ENCODE results near the gene FAM240B. TPM values are rescaled to one million over a fixed set of nuclear protein-coding genes. Genes with fewer than 3 reads are reported as not detected.

Gene FAM240B
- total and polyA plus RNA-seq, 2 of the 8 experiments (the other 6 are each of a cell fraction or from before 2014, with no cell fraction given): not detected

GRCh38 chr9:38651400-38652042 lies 68.4 kb downstream of the FAM240B start:
- WGBS, 2 experiments (ENCODE audit: extremely low coverage in 1 of 2, insufficient coverage in 1 of 2, insufficient read length in 1 of 2, insufficient replicate concordance in 2 of 2, low coverage in 1 of 2, low lambda C conversion rate in 2 of 2, missing lambda C conversion rate in 1 of 2): 91% methylated on average over 8 of the region's 8 CpGs; no CpG with 5 or more reads in 1 of the 2 experiments
- Histone ChIP-seq H3K9me3 (ENCODE audit: insufficient read depth in 2 of 2, low read depth in 1 of 2, low read length in 1 of 2) (no peaks in the 10 kb centered on the region), H2BK20ac (ENCODE audit: low read length) (no peak overlapping the region), H4K91ac (replicated peaks; ENCODE audit: insufficient read length, low read length) (no peak overlapping the region), H2AK5ac (ENCODE audit: low read depth, low read length) (no peak overlapping the region), H3K4me1 (replicated peaks in 1 of 4; ENCODE audit: control insufficient read depth in 3 of 4, insufficient read depth in 4 of 4, low read length in 3 of 4) (no peaks in the 10 kb centered on the region), H3K23me2 (ENCODE audit: low read depth, low read length) (no peaks in the 10 kb centered on the region), H2BK120ac (replicated peaks; ENCODE audit: low read depth, low read length) (no peak overlapping the region), H3K4me2 (ENCODE audit: insufficient read depth in 1 of 2, low read depth in 2 of 2, low read length in 2 of 2) (no peak overlapping the region), H3K56ac (replicated peaks; ENCODE audit: insufficient read length, low read depth, low read length) (no peak overlapping the region), H3K79me1 (ENCODE audit: low read depth, low read length) (no peaks in the 10 kb centered on the region), H4K5ac (ENCODE audit: insufficient read length, low read depth, low read length) (no peak overlapping the region), H4K20me1 (replicated peaks in 1 of 2; ENCODE audit: control insufficient read depth in 1 of 2, insufficient read depth in 2 of 2, low read length in 2 of 2) (no peaks in the 10 kb centered on the region), H4K8ac (ENCODE audit: extremely low read depth, insufficient read depth, low read length) (no peak overlapping the region), H3K18ac (ENCODE audit: extremely low read depth, low read length) (no peak overlapping the region), H3K4me3 (ENCODE audit: extremely low read depth in 1 of 4, insufficient read depth in 2 of 4, low read depth in 3 of 4, low read length in 4 of 4) (no peak overlapping the region), H2BK5ac (ENCODE audit: low read depth, low read length) (no peak overlapping the region), H3K36me3 (ENCODE audit: control insufficient read depth in 2 of 4, insufficient read depth in 4 of 4, low read length in 3 of 4) (no peaks in the 10 kb centered on the region), H2BK12ac (ENCODE audit: low read depth, low read length) (no peak overlapping the region), H2BK15ac (ENCODE audit: low read length) (no peak overlapping the region), H3K14ac (ENCODE audit: insufficient read length) (no peak overlapping the region), H2AFZ (ENCODE audit: low read length) (no peak overlapping the region), H3K9ac (replicated peaks in 1 of 4; ENCODE audit: extremely low read depth in 1 of 4, low read depth in 3 of 4, low read length in 3 of 4) (no peak overlapping the region), H3K79me2 (ENCODE audit: control insufficient read depth in 1 of 2, insufficient read depth in 2 of 2, low read length in 2 of 2) (no peaks in the 10 kb centered on the region), H3K4ac (replicated peaks; ENCODE audit: insufficient read length, low read depth, low read length) (no peak overlapping the region), H3K23ac (ENCODE audit: insufficient read length) (no peak overlapping the region), H3K27me3 (replicated peaks in 1 of 4; ENCODE audit: control insufficient read depth in 3 of 4, extremely low read depth in 1 of 4, insufficient read depth in 3 of 4, low read length in 3 of 4) (no peaks in the 10 kb centered on the region), H3K27ac (ENCODE audit: low read depth, low read length) (no peak overlapping the region)
- POLR2A ChIA-PET (ENCODE audit: partially characterized antibody): no interaction called here
- CTCF ChIA-PET (ENCODE audit: partially characterized antibody): no interaction called here
- no peak for TF ChIP-seq SIX5 (IDR thresholded peaks at IDR 0.05; ENCODE audit: low read depth, low read length)
- TF ChIP-seq PHF8 (conservative IDR thresholded peaks at IDR 0.05; ENCODE audit: low read depth, low read length): no peak
- TF ChIP-seq ATF2 (IDR thresholded peaks at IDR 0.05; ENCODE audit: low read length): no peak
- no peak for TF ChIP-seq RNF2 (IDR thresholded peaks at IDR 0.05; ENCODE audit: borderline replicate concordance, low read depth, low read length, missing control alignments, poor library complexity, severe bottlenecking)
- no peak for TF ChIP-seq EP300 (IDR thresholded peaks at IDR 0.05; ENCODE audit: borderline replicate concordance in 1 of 2, low read depth in 2 of 2, low read length in 2 of 2)
- no peak for DNase-seq (ENCODE audit: low read depth in 1 of 2, low spot score in 2 of 2)
- FAIRE-seq: no peak

Data from H1 (cell line).